ENCODE results near the gene TMEM41B. TPM values are rescaled to one million over a fixed set of nuclear protein-coding genes. Genes with fewer than 3 reads are reported as not detected.
A peak's percentile ranks its signal among the peaks of the same experiment; 100 is the strongest.

The TMEM41B gene
- total and polyA plus RNA-seq, 2 of the 8 experiments (the other 6 are each of a cell fraction or from before 2014, with no cell fraction given), result 24.3 to 50.1 TPM

GRCh38 chr11:9259981-9260837 lies 54.2 kb downstream of the TMEM41B start:
- no peak overlapping the region for H3K14ac ChIP-seq (ENCODE audit: insufficient read length)
- H3K23ac ChIP-seq (ENCODE audit: insufficient read length), result no peak overlapping the region
- H2AK5ac ChIP-seq (ENCODE audit: low read depth, low read length), result no peak overlapping the region
- no peak overlapping the region for H3K4me3 ChIP-seq (ENCODE audit: extremely low read depth in 1 of 4, insufficient read depth in 2 of 4, low read depth in 3 of 4, low read length in 4 of 4)
- H3K56ac ChIP-seq (replicated peaks; ENCODE audit: insufficient read length, low read depth, low read length), result no peak overlapping the region
- peaks cover 9% of the 10 kb centered on the region for H3K23me2 ChIP-seq (ENCODE audit: low read depth, low read length)
- no peak overlapping the region for H3K18ac ChIP-seq (ENCODE audit: extremely low read depth, low read length)
- no peaks in the 10 kb centered on the region for H3K9me3 ChIP-seq (ENCODE audit: insufficient read depth in 2 of 2, low read depth in 1 of 2, low read length in 1 of 2)
- DNase-seq (ENCODE audit: low read depth in 1 of 2, low spot score in 2 of 2) (no peak), FAIRE-seq (no peak)
- 82% methylated on average over 4 of the region's 4 CpGs; no CpG with 5 or more reads in 1 of the 2 experiments for WGBS, 2 experiments (ENCODE audit: extremely low coverage in 1 of 2, insufficient coverage in 1 of 2, insufficient read length in 1 of 2, insufficient replicate concordance in 2 of 2, low coverage in 1 of 2, low lambda C conversion rate in 2 of 2, missing lambda C conversion rate in 1 of 2)
- CTCF ChIA-PET (ENCODE audit: partially characterized antibody), result interaction anchor here (0.6 to 3.1 kb wide), 21 partner anchors 8 to 550 kb away, joined by 3 to 16 read pairs (median 4); no protein-coding TSS in a partner anchor
- H3K79me2 ChIP-seq (ENCODE audit: control insufficient read depth in 1 of 2, insufficient read depth in 2 of 2, low read length in 2 of 2), result peaks cover 15 to 69% of the 10 kb centered on the region in 2 experiments
- no peak overlapping the region for H3K4ac ChIP-seq (replicated peaks; ENCODE audit: insufficient read length, low read depth, low read length)
- H2BK5ac ChIP-seq (ENCODE audit: low read depth, low read length), result no peak overlapping the region
- H2BK120ac ChIP-seq (replicated peaks; ENCODE audit: low read depth, low read length), result no peak overlapping the region
- no peak overlapping the region for H4K5ac ChIP-seq (ENCODE audit: insufficient read length, low read depth, low read length)
- no peak overlapping the region for H3K4me2 ChIP-seq (ENCODE audit: insufficient read depth in 1 of 2, low read depth in 2 of 2, low read length in 2 of 2)
- H3K27me3 ChIP-seq (replicated peaks in 1 of 4; ENCODE audit: control insufficient read depth in 3 of 4, extremely low read depth in 1 of 4, insufficient read depth in 3 of 4, low read length in 3 of 4), result no peaks in the 10 kb centered on the region
- no peak overlapping the region for H2BK20ac ChIP-seq (ENCODE audit: low read length)
- POLR2A ChIA-PET (ENCODE audit: partially characterized antibody), result interaction anchor here (0.5 to 2.7 kb wide), 5 partner anchors 11 to 450 kb away, joined by 3 to 6 read pairs (median 3); partner anchors contain the start of gene ZNF143
- no peak overlapping the region for H4K91ac ChIP-seq (replicated peaks; ENCODE audit: insufficient read length, low read length)
- peaks cover 4 to 6% of the 10 kb centered on the region in 2 experiments for H4K20me1 ChIP-seq (replicated peaks in 1 of 2; ENCODE audit: control insufficient read depth in 1 of 2, insufficient read depth in 2 of 2, low read length in 2 of 2)
- H4K8ac ChIP-seq (ENCODE audit: extremely low read depth, insufficient read depth, low read length), result no peak overlapping the region
- no peak overlapping the region for H2BK12ac ChIP-seq (ENCODE audit: low read depth, low read length)
- H3K9ac ChIP-seq (replicated peaks in 1 of 4; ENCODE audit: extremely low read depth in 1 of 4, low read depth in 3 of 4, low read length in 3 of 4), result no peak overlapping the region
- peaks cover 0 to 2% (median 0%) of the 10 kb centered on the region in 4 experiments; a peak in 1 of 8 replicates for H3K36me3 ChIP-seq (ENCODE audit: control insufficient read depth in 2 of 4, insufficient read depth in 4 of 4, low read length in 3 of 4)
- no peak overlapping the region for H2BK15ac ChIP-seq (ENCODE audit: low read length)
- H2AFZ ChIP-seq (ENCODE audit: low read length), result no peak overlapping the region
- H3K4me1 ChIP-seq (replicated peaks in 1 of 4; ENCODE audit: control insufficient read depth in 3 of 4, insufficient read depth in 4 of 4, low read length in 3 of 4), result 0 out of 7 replicates have a peak, but pooled peaks cover 0 to 2% (median 0%) of the 10 kb centered on the region in 4 experiments
- no peak overlapping the region for H3K27ac ChIP-seq (ENCODE audit: low read depth, low read length)
- peaks cover 3% of the 10 kb centered on the region; the same call in 1 of the 2 replicates for H3K79me1 ChIP-seq (ENCODE audit: low read depth, low read length)
- TF ChIP-seq SAP30 (IDR thresholded peaks at IDR 0.05; ENCODE audit: insufficient read depth, insufficient replicate concordance, low read length) (no peak), MAFK (IDR thresholded peaks at IDR 0.05; ENCODE audit: low read depth, low read length) (peak; percentile 68; the same call in 1 of the 2 replicates), RAD21 (IDR thresholded peaks at IDR 0.05 in 1 of 2, conservative IDR thresholded peaks at IDR 0.05 in 1 of 2; ENCODE audit: low read depth in 2 of 2, low read length in 2 of 2) (peak; percentile 37 to 42; a peak in 3 of 4 replicates), CEBPB (IDR thresholded peaks at IDR 0.05; ENCODE audit: low read depth, low read length) (no peak), TAF7 (optimal IDR thresholded peaks at IDR 0.05; ENCODE audit: borderline replicate concordance, low read depth, low read length) (no peak), RXRA (IDR thresholded peaks at IDR 0.05; ENCODE audit: insufficient read depth, low read depth, low read length) (no peak), JUND (IDR thresholded peaks at IDR 0.05; ENCODE audit: low read length) (no peak), SP1 (IDR thresholded peaks at IDR 0.05; ENCODE audit: low read depth, low read length) (no peak)

Measured in H1 (cell line).